HepG2 (cell line): ENCODE results near the gene SPAG5. TPM values are rescaled to one million over a fixed set of nuclear protein-coding genes. Genes with fewer than 3 reads are reported as not detected.

Experiments used
- ATAC-seq: fragments of 200-7000 bp; cut with Tn5 transposase; 3 replicates; pipeline ENCODE4 v1.9.1; 2020; ENCODE audit warnings: mild to moderate bottlenecking, moderate library complexity
- BruUV-seq: library from RNA; stranded (reverse); fragments of 400-500 nt; replicated peaks from 2 replicates; lab custom pipeline; 2021; lab: Mats Ljungman, UMichigan
- CTCF ChIA-PET: fragments of 300-600 bp; formaldehyde crosslinking; extraction: SDS; loops from one replicate; lab custom pipeline; 2021; ENCODE audit warnings: low total read pairs, inconsistent platforms, low intra/inter-chr PET ratio; lab: Yijun Ruan, JAX
- POLR2A ChIA-PET: fragments of 350-600 bp; sonication (Branson Sonifier 250); formaldehyde crosslinking; loops from one replicate; lab custom pipeline; 2020; ENCODE audit warnings: antibody characterized with exemption, inconsistent platforms; lab: Yijun Ruan, JAX
- DNase-seq: peaks from one replicate; pipeline ENCODE4 v3.0.0-alpha.2; 2015; ENCODE audit warnings: low spot score
- FAIRE-seq: peaks from 3 replicates; lab custom pipeline; 2011; peaks lifted over from hg19 to GRCh38; lab: Jason Lieb, UNC
- H2AFZ ChIP-seq: one replicate; pipeline ENCODE4 v1.6.1; 2011; ENCODE audit warnings: low read length, inconsistent platforms
- H3K27ac ChIP-seq: fragments of 300-600 bp; 3 replicates; pipeline ENCODE4 v1.8.0; 2011; ENCODE audit warnings: mixed run types, mild to moderate bottlenecking, mixed read lengths, low read length, inconsistent platforms; ENCODE audit not compliant: insufficient read depth; ENCODE audit errors: extremely low read length
- H3K27me3 ChIP-seq, 2 experiments: fragments of 200-600 bp in 1 of 2; 2 replicates in 1 of 2; 3 replicates in 1 of 2; pipeline versions ENCODE4 v1.6.0 to v1.8.0; 2011; ENCODE audit warnings: low read length in 2 of 2, mild to moderate bottlenecking in 2 of 2, moderate library complexity in 2 of 2, inconsistent platforms in 1 of 2; ENCODE audit not compliant: insufficient read depth in 2 of 2, control insufficient read depth in 1 of 2
- H3K36me3 ChIP-seq, 2 experiments: fragments of 200-600 bp in 1 of 2; replicated peaks in 1 of 2; 2 replicates in 1 of 2; 3 replicates in 1 of 2; pipeline versions ENCODE4 v1.5.1 to v1.8.0; 2011; ENCODE audit warnings: low read length in 2 of 2, inconsistent platforms in 1 of 2; ENCODE audit not compliant: insufficient read depth in 2 of 2, control insufficient read depth in 1 of 2
- H3K4me1 ChIP-seq: 2 replicates; pipeline ENCODE4 v1.5.1; 2012; ENCODE audit warnings: low read length, inconsistent platforms; ENCODE audit not compliant: insufficient read depth
- H3K4me2 ChIP-seq: 2 replicates; pipeline ENCODE4 v1.6.0; 2011; ENCODE audit warnings: low read depth, low read length, inconsistent platforms
- H3K4me3 ChIP-seq, 3 experiments: fragments of 200-600 bp in 1 of 3; sonication (generic), shearing (Covaris generic) in 1 of 3; replicated peaks in 1 of 3; 2 replicates each; pipeline ENCODE4 v1.5.1; 2011 to 2016; ENCODE audit warnings: low read length in 3 of 3, inconsistent platforms in 2 of 3, low read depth in 2 of 3, mild to moderate bottlenecking in 2 of 3, control low read depth in 1 of 3, mixed read lengths in 1 of 3; ENCODE audit not compliant: insufficient read depth in 1 of 3
- H3K79me2 ChIP-seq: one replicate; pipeline ENCODE4 v1.6.1; 2011; ENCODE audit warnings: low read length, inconsistent platforms; ENCODE audit not compliant: insufficient read depth
- H3K9ac ChIP-seq: 2 replicates; pipeline ENCODE4 v1.6.0; 2011; ENCODE audit warnings: mild to moderate bottlenecking, low read depth, low read length, inconsistent platforms; ENCODE audit not compliant: insufficient read depth
- H3K9me3 ChIP-seq: 2 replicates; pipeline ENCODE4 v1.5.1; 2012; ENCODE audit warnings: mild to moderate bottlenecking, low read length
- H4K20me1 ChIP-seq: 2 replicates; pipeline ENCODE4 v1.6.0; 2011; ENCODE audit warnings: inconsistent platforms, mild to moderate bottlenecking, low read length, moderate library complexity; ENCODE audit not compliant: insufficient read depth
- CBFB ChIP-seq: sonication (generic); formaldehyde crosslinking; IDR thresholded peaks from 2 replicates; pipeline ENCODE4 v1.4.0; 2020; ENCODE audit warnings: missing genetic modification reagents
- CREM ChIP-seq, 2 experiments: sonication (generic) in 1 of 2; formaldehyde crosslinking in 1 of 2; IDR thresholded peaks; 2 replicates each; pipeline versions ENCODE4 v1.4.0 to v1.6.1; 2016 to 2020; ENCODE audit warnings: antibody characterized with exemption in 1 of 2, mild to moderate bottlenecking in 1 of 2, missing genetic modification reagents in 1 of 2
- CTCF ChIP-seq: sonication (generic); formaldehyde crosslinking; IDR thresholded peaks from 2 replicates; pipeline ENCODE4 v1.5.0; 2020; ENCODE audit warnings: mild to moderate bottlenecking, missing genetic modification reagents, moderate library complexity
- ELF1 ChIP-seq: sonication (generic); formaldehyde crosslinking; IDR thresholded peaks from 2 replicates; pipeline ENCODE4 v1.4.0; 2020; ENCODE audit warnings: missing genetic modification reagents
- ERF ChIP-seq: IDR thresholded peaks from 2 replicates; pipeline ENCODE4 v1.6.1; 2018; ENCODE audit warnings: missing biosample characterization, missing genetic modification reagents
- FOXC1 ChIP-seq: sonication (generic); formaldehyde crosslinking; IDR thresholded peaks from 2 replicates; pipeline ENCODE4 v1.8.0; 2022; ENCODE audit warnings: mild to moderate bottlenecking, missing genetic modification reagents, borderline replicate concordance
- GABPA ChIP-seq, 2 experiments: IDR thresholded peaks; 2 replicates each; pipeline ENCODE4 v1.6.1; 2011 to 2016; ENCODE audit warnings: low read depth in 2 of 2, low read length in 1 of 2, missing biosample characterization in 1 of 2, missing genetic modification characterization in 1 of 2
- GATAD1 ChIP-seq: IDR thresholded peaks from 2 replicates; pipeline ENCODE4 v1.6.1; 2016; ENCODE audit warnings: missing genetic modification reagents, missing compliant biosample characterization
- KLF6 ChIP-seq: IDR thresholded peaks from 2 replicates; pipeline ENCODE4 v1.8.0; 2016; ENCODE audit warnings: missing biosample characterization, missing genetic modification reagents
- MYNN ChIP-seq: sonication (generic); formaldehyde crosslinking; IDR thresholded peaks from 2 replicates; pipeline ENCODE4 v1.4.0; 2020; ENCODE audit warnings: mild to moderate bottlenecking, low read depth, missing genetic modification reagents
- PITX1 ChIP-seq: sonication (generic); formaldehyde crosslinking; IDR thresholded peaks from 2 replicates; pipeline ENCODE4 v1.5.1; 2020; ENCODE audit warnings: mild to moderate bottlenecking, missing genetic modification reagents
- SAP130 ChIP-seq: IDR thresholded peaks from 2 replicates; pipeline ENCODE4 v1.6.1; 2016; ENCODE audit warnings: low read depth
- SMC3 ChIP-seq: IDR thresholded peaks from 2 replicates; pipeline ENCODE4 v1.6.1; 2011; ENCODE audit warnings: low read length, improper control_type of control experiment
- TGIF2 ChIP-seq: IDR thresholded peaks from 2 replicates; pipeline ENCODE4 v1.6.1; 2016; ENCODE audit warnings: control low read depth, missing compliant biosample characterization
- YEATS2 ChIP-seq: sonication (generic); formaldehyde crosslinking; IDR thresholded peaks from 2 replicates; pipeline ENCODE4 v1.4.0; 2020; ENCODE audit warnings: missing genetic modification reagents, borderline replicate concordance
- ZFYVE20 ChIP-seq: sonication (generic); formaldehyde crosslinking; IDR thresholded peaks from 2 replicates; pipeline ENCODE4 v1.8.0; 2023; ENCODE audit warnings: low read depth, mild to moderate bottlenecking, moderate library complexity, missing genetic modification reagents, borderline replicate concordance
- ZNF225 ChIP-seq: sonication (generic); formaldehyde crosslinking; IDR thresholded peaks from 2 replicates; pipeline ENCODE4 v1.4.0; 2020; ENCODE audit warnings: mild to moderate bottlenecking, missing genetic modification reagents
- ZNF557 ChIP-seq: sonication (generic); formaldehyde crosslinking; IDR thresholded peaks from 2 replicates; pipeline ENCODE4 v1.4.0; 2020; ENCODE audit warnings: missing genetic modification reagents
- ZNF703 ChIP-seq: sonication (generic); formaldehyde crosslinking; IDR thresholded peaks from 2 replicates; pipeline ENCODE4 v1.5.1; 2020; ENCODE audit warnings: missing genetic modification reagents, mild to moderate bottlenecking, moderate library complexity, borderline replicate concordance
- WGBS: methylation state at CpG from one replicate; pipeline ENCODE4 v1.1.6; 2017; ENCODE audit warnings: low lambda C conversion rate; 5-methylcytosine and 5-hydroxymethylcytosine counted together
- in situ Hi-C: cut with HindIII; loops from 2 replicates; pipeline ENCODE4 v1.10.0; 2017; ENCODE audit warnings: low pct_unique_long_range_greater_than_20kb; ENCODE audit not compliant: extremely low pct_ligation_motif_present
- intact Hi-C: fragments of 100-400 bp; cut with micrococcal nuclease; formaldehyde crosslinking; loops from one replicate; pipeline ENCODE4 v1.10.0; 2022; ENCODE audit not compliant: unreplicated experiment
- polyA plus RNA-seq, 8 experiments: library from polyadenylated mRNA; depleted of rRNA in 3 of 8; stranded (reverse) in 7 of 8; unstranded in 1 of 8; fragments of >200 nt; fragmentation: Illumina TruSeq in 4 of 8; extraction: Trizol in 4 of 8; gene quantifications; 2 replicates each; pipeline versions ENCODE4 v1.2.1 to v1.2.3, GENCODE V29; 2011 to 2016; ENCODE audit warnings: low read depth in 4 of 8, missing spikeins in 1 of 8, mixed read lengths in 1 of 8; ENCODE audit not compliant: insufficient read depth in 1 of 8
- total RNA-seq, 5 experiments: library from RNA; depleted of rRNA; stranded (reverse); fragments of >200 nt; fragmentation: Illumina TruSeq; extraction: Trizol; gene quantifications; 2 replicates each; pipeline ENCODE4 v1.2.3, GENCODE V29; 2016; ENCODE audit warnings: low read depth in 1 of 5
- TF ChIP-seq, protein P1 (sequence below), 2 experiments: sonication (generic) in 1 of 2; formaldehyde crosslinking in 1 of 2; IDR thresholded peaks; 2 replicates each; pipeline versions ENCODE4 v1.4.0 to v1.6.1; 2018 to 2020; ENCODE audit warnings: missing genetic modification reagents in 2 of 2, borderline replicate concordance in 1 of 2, low read depth in 1 of 2, mild to moderate bottlenecking in 1 of 2, missing biosample characterization in 1 of 2

The SPAG5 gene
- total and polyA plus RNA-seq, 2 of the 13 experiments (the other 11 are each of a cell fraction or from before 2014, with no cell fraction given), result 41.4 to 98.0 TPM

GRCh38 chr17:28643983-28644786 lies 45.4 kb upstream of the SPAG5 start:
- ATAC-seq (peak; percentile 25), FAIRE-seq (peak; percentile 95), DNase-seq (peak; percentile 51)
- in situ Hi-C loops, result loop anchor here (25.0 kb wide), 1 partner anchor 243 kb away; the partner anchor contains the start of gene FLOT2
- Histone ChIP-seq H2AFZ (no peak overlapping the region), H3K4me1 (peaks cover 54% of the 10 kb centered on the region), H3K9me3 (no peaks in the 10 kb centered on the region), H3K9ac (peak overlapping the region; percentile 81), H4K20me1 (no peaks in the 10 kb centered on the region), H3K4me3 (peak overlapping the region; percentile 84 to 95 (median 92)), H3K27ac (peak overlapping the region; percentile 50), H3K36me3 (peaks cover 11 to 41% of the 10 kb centered on the region in 2 experiments), H3K4me2 (peak overlapping the region; percentile 99), H3K79me2 (peaks cover 21% of the 10 kb centered on the region), H3K27me3 (no peaks in the 10 kb centered on the region; a peak in 1 of 5 replicates)
- 1% methylated on average over 16 of the region's 18 CpGs for WGBS
- intact Hi-C loops, result loop anchor here (1.0 kb wide), 1 partner anchor 20 kb away; no protein-coding TSS in a partner anchor
- TSS peak; percentile 38 for BruUV-seq
- ChIA-PET CTCF (interaction anchor here (0.9 to 1.0 kb wide), 2 partner anchors 106 kb away, joined by 3 read pairs; no protein-coding TSS in a partner anchor), POLR2A (interaction anchor here (0.6 to 6.9 kb wide), 21 partner anchors 10 to 308 kb away, joined by 3 to 69 read pairs (median 5); partner anchors contain the start of genes ALDOC, NEK8, PHF12 and PIGS)
- TF ChIP-seq ERF (0 out of 2 replicates have a peak, but pooled peaks have one; percentile 22), FOXC1 (CRISPR knock-in tag) (0 out of 2 replicates have a peak, but pooled peaks have one; percentile 25), SMC3 (peak; percentile 46; the same call in 1 of the 2 replicates), ZNF703 (no peak), SAP130 (CRISPR knock-in tag) (peak; percentile 50; the same call in 1 of the 2 replicates), ZNF557 (CRISPR knock-in tag) (no peak), TGIF2 (CRISPR knock-in tag) (peak; percentile 61; the same call in 1 of the 2 replicates), ZNF225 (CRISPR knock-in tag) (0 out of 2 replicates have a peak, but pooled peaks have one; percentile 20), MYNN (peak; percentile 62; the same call in 1 of the 2 replicates), GATAD1 (CRISPR knock-in tag) (peak; percentile 20; the same call in 1 of the 2 replicates), YEATS2 (peak; percentile 18; the same call in 1 of the 2 replicates), PITX1 (CRISPR knock-in tag) (no peak), CBFB (CRISPR knock-in tag) (no peak), ELF1 (CRISPR knock-in tag) (peak; percentile 43), ZFYVE20 (CRISPR knock-in tag) (no peak), CTCF (peak; percentile 56), GABPA (IDR thresholded peaks at IDR 0.05; ENCODE audit: low read depth, low read length) (peak; percentile 8; the same call in 1 of the 2 replicates), GABPA (CRISPR knock-in tag; IDR thresholded peaks at IDR 0.05; ENCODE audit: low read depth) (peak; percentile 79), KLF6 (CRISPR knock-in tag) (no peak), CREM (IDR thresholded peaks at IDR 0.05) (no peak), CREM (CRISPR knock-in tag; IDR thresholded peaks at IDR 0.05) (no peak)
- TF ChIP-seq, protein P1, sequence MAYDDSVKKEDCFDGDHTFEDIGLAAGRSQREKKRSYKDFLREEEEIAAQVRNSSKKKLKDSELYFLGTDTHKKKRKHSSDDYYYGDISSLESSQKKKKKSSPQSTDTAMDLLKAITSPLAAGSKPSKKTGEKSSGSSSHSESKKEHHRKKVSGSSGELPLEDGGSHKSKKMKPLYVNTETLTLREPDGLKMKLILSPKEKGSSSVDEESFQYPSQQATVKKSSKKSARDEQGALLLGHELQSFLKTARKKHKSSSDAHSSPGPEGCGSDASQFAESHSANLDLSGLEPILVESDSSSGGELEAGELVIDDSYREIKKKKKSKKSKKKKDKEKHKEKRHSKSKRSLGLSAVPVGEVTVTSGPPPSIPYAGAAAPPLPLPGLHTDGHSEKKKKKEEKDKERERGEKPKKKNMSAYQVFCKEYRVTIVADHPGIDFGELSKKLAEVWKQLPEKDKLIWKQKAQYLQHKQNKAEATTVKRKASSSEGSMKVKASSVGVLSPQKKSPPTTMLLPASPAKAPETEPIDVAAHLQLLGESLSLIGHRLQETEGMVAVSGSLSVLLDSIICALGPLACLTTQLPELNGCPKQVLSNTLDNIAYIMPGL (CRISPR knock-in tag; IDR thresholded peaks at IDR 0.05; ENCODE audit: borderline replicate concordance in 1 of 2, low read depth in 1 of 2), result peak in 1 of 2 experiments; percentile 46; a peak in 1 of 4 replicates
